ENCODE measurements around the gene PCDHA8.
A peak's percentile ranks its signal among the peaks of the same experiment; 100 is the strongest.

Gene PCDHA8

DNA sequence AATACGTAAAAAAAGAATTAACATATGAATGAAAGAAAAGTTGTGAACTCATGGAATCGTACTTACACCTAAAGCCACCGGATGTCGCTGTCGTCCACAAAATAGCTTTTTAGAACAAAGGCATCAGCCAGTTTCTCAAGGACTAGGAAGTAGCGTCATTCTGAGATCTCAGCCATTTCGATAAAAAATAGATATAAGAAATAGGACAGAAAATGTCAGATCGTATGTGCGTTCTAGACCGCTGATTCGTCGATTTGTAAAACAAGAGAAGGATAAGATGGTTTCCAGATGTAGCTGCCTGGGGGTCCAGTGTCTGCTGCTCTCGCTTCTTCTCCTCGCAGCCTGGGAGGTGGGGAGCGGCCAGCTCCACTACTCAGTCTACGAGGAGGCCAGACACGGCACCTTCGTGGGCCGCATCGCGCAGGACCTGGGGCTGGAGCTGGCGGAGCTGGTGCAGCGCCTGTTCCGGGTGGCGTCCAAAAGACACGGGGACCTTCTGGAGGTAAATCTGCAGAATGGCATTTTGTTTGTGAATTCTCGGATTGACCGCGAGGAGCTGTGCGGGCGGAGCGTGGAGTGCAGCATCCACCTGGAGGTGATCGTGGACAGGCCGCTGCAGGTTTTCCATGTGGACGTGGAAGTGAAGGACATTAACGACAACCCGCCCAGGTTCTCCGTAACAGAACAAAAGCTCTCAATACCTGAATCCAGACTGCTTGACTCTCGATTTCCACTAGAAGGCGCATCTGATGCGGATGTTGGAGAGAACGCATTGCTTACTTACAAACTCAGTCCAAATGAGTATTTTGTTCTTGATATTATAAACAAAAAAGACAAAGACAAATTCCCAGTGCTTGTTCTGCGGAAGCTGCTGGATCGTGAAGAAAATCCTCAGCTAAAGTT, 15.0 kb downstream of the PCDHA8 start, which contains the start of gene PCDHA10:
PCDHA10 (plus strand) TSS at position 126 of the 903 bp plus-strand sequence; CDS start at position 278, 152 bp downstream.
- no peak within 1 kb of the TSS for H3K9ac ChIP-seq (ENCODE audit: low read depth, low read length, poor library complexity, severe bottlenecking)

GRCh38 chr5:140857177-140857986, 16.4 kb downstream of the PCDHA8 start:
- Histone ChIP-seq H3K9me2 (replicated peaks; ENCODE audit: low read depth, low read length) (no peaks in the 10 kb centered on the region), H3K36me3 (ENCODE audit: insufficient read depth, low read length) (no peaks in the 10 kb centered on the region), H3K4me2 (ENCODE audit: low read depth, low read length, poor library complexity, severe bottlenecking) (no peak overlapping the region), H3K4me1 (ENCODE audit: insufficient read depth, low read length, poor library complexity, severe bottlenecking) (no peaks in the 10 kb centered on the region), H4K20me1 (ENCODE audit: insufficient read depth, low read length, poor library complexity, severe bottlenecking) (no peaks in the 10 kb centered on the region), H3K79me2 (ENCODE audit: insufficient read depth, low read length) (no peaks in the 10 kb centered on the region), H3F3A (ENCODE audit: low read depth) (no peaks in the 10 kb centered on the region), H3K4me3 (ENCODE audit: low read length, poor library complexity, severe bottlenecking) (no peak overlapping the region), H2AFZ (ENCODE audit: low read length) (no peak overlapping the region), H3K27me3 (ENCODE audit: insufficient read depth, low read length, poor library complexity, severe bottlenecking) (no peaks in the 10 kb centered on the region), H3K9me3 (ENCODE audit: insufficient read depth, low read depth, low read length) (no peaks in the 10 kb centered on the region), H3K9ac (ENCODE audit: low read depth, low read length, poor library complexity, severe bottlenecking) (no peak overlapping the region)
- TF ChIP-seq, protein P1, sequence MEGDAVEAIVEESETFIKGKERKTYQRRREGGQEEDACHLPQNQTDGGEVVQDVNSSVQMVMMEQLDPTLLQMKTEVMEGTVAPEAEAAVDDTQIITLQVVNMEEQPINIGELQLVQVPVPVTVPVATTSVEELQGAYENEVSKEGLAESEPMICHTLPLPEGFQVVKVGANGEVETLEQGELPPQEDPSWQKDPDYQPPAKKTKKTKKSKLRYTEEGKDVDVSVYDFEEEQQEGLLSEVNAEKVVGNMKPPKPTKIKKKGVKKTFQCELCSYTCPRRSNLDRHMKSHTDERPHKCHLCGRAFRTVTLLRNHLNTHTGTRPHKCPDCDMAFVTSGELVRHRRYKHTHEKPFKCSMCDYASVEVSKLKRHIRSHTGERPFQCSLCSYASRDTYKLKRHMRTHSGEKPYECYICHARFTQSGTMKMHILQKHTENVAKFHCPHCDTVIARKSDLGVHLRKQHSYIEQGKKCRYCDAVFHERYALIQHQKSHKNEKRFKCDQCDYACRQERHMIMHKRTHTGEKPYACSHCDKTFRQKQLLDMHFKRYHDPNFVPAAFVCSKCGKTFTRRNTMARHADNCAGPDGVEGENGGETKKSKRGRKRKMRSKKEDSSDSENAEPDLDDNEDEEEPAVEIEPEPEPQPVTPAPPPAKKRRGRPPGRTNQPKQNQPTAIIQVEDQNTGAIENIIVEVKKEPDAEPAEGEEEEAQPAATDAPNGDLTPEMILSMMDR (conservative IDR thresholded peaks at IDR 0.05; ENCODE audit: low read length): no peak
- TF ChIP-seq EZH2phosphoT487 (IDR thresholded peaks at IDR 0.05; ENCODE audit: borderline replicate concordance): no peak

More for the DNA sequence above, 15.0 kb downstream of the PCDHA8 start, which contains the start of gene PCDHA10:
- Histone ChIP-seq H3K4me1 (ENCODE audit: insufficient read depth, low read length, poor library complexity, severe bottlenecking) (no peaks in the 10 kb centered on the region), H3K9me3 (ENCODE audit: insufficient read depth, low read depth, low read length) (no peaks in the 10 kb centered on the region), H3K4me3 (ENCODE audit: low read length, poor library complexity, severe bottlenecking) (no peak within 1 kb of the TSS), H4K20me1 (ENCODE audit: insufficient read depth, low read length, poor library complexity, severe bottlenecking) (no peaks in the 10 kb centered on the region), H3K79me2 (ENCODE audit: insufficient read depth, low read length) (no peaks in the 10 kb centered on the region), H3K36me3 (ENCODE audit: insufficient read depth, low read length) (no peaks in the 10 kb centered on the region), H3K9me2 (replicated peaks; ENCODE audit: low read depth, low read length) (no peaks in the 10 kb centered on the region), H3K4me2 (ENCODE audit: low read depth, low read length, poor library complexity, severe bottlenecking) (no peak within 1 kb of the TSS), H2AFZ (ENCODE audit: low read length) (no peak within 1 kb of the TSS), H3F3A (ENCODE audit: low read depth) (no peaks in the 10 kb centered on the region), H3K27me3 (ENCODE audit: insufficient read depth, low read length, poor library complexity, severe bottlenecking) (no peaks in the 10 kb centered on the region)
- TF ChIP-seq EZH2phosphoT487 (IDR thresholded peaks at IDR 0.05; ENCODE audit: borderline replicate concordance): no peak
- TF ChIP-seq, protein P1 (conservative IDR thresholded peaks at IDR 0.05; ENCODE audit: low read length): peak; percentile 47

DNA sequence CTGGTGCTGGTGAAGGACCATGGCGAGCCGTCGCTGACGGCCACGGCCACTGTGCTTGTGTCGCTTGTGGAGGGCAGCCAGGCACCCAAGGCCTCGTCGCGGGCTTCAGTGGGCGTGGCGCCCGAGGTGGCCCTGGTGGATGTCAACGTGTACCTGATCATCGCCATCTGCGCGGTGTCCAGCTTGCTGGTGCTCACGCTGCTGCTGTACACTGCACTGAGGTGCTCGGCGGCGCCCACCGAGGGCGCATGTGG, 16.9 kb downstream of the PCDHA8 start:
- no peak overlapping the region for H3K9ac ChIP-seq (ENCODE audit: low read depth, low read length, poor library complexity, severe bottlenecking)
- no peaks in the 10 kb centered on the region for H3K27me3 ChIP-seq (ENCODE audit: insufficient read depth, low read length, poor library complexity, severe bottlenecking)
- H3F3A ChIP-seq (ENCODE audit: low read depth): no peaks in the 10 kb centered on the region
- no peaks in the 10 kb centered on the region for H3K9me2 ChIP-seq (replicated peaks; ENCODE audit: low read depth, low read length)
- no peaks in the 10 kb centered on the region for H3K36me3 ChIP-seq (ENCODE audit: insufficient read depth, low read length)
- H4K20me1 ChIP-seq (ENCODE audit: insufficient read depth, low read length, poor library complexity, severe bottlenecking): no peaks in the 10 kb centered on the region
- H3K4me1 ChIP-seq (ENCODE audit: insufficient read depth, low read length, poor library complexity, severe bottlenecking): no peaks in the 10 kb centered on the region
- no peaks in the 10 kb centered on the region for H3K9me3 ChIP-seq (ENCODE audit: insufficient read depth, low read depth, low read length)
- no peak overlapping the region for H3K4me3 ChIP-seq (ENCODE audit: low read length, poor library complexity, severe bottlenecking)
- no peak overlapping the region for H2AFZ ChIP-seq (ENCODE audit: low read length)
- no peak overlapping the region for H3K4me2 ChIP-seq (ENCODE audit: low read depth, low read length, poor library complexity, severe bottlenecking)
- no peak for TF ChIP-seq EZH2phosphoT487 (IDR thresholded peaks at IDR 0.05; ENCODE audit: borderline replicate concordance)
- TF ChIP-seq, protein P1 (conservative IDR thresholded peaks at IDR 0.05; ENCODE audit: low read length): no peak
- no peaks in the 10 kb centered on the region for H3K79me2 ChIP-seq (ENCODE audit: insufficient read depth, low read length)
